HepG2 (cell line): ENCODE data around the gene THSD8. TPM values are rescaled to one million over a fixed set of nuclear protein-coding genes. Genes with fewer than 3 reads are reported as not detected.
A peak's percentile ranks its signal among the peaks of the same experiment; 100 is the strongest.

Experiments used
- CBFB ChIP-seq: sonication (generic); formaldehyde crosslinking; IDR thresholded peaks from 2 replicates; pipeline ENCODE4 v1.4.0; 2020; ENCODE audit warnings: missing genetic modification reagents
- ELF1 ChIP-seq: sonication (generic); formaldehyde crosslinking; IDR thresholded peaks from 2 replicates; pipeline ENCODE4 v1.4.0; 2020; ENCODE audit warnings: missing genetic modification reagents
- POGZ ChIP-seq: sonication (generic); formaldehyde crosslinking; IDR thresholded peaks from 2 replicates; pipeline ENCODE4 v1.4.0; 2020; ENCODE audit warnings: mild to moderate bottlenecking, missing genetic modification reagents
- SSRP1 ChIP-seq: IDR thresholded peaks from 2 replicates; pipeline ENCODE4 v1.6.1; 2016; ENCODE audit warnings: control low read depth
- TAF1 ChIP-seq: sonication (generic); formaldehyde crosslinking; IDR thresholded peaks from 2 replicates; pipeline ENCODE4 v1.4.0; 2020; ENCODE audit warnings: missing genetic modification reagents
- TCF12 ChIP-seq, 2 experiments: fragments of 450-650 bp in 1 of 2; sonication (generic) in 1 of 2; formaldehyde crosslinking in 1 of 2; IDR thresholded peaks; 2 replicates each; pipeline versions ENCODE4 v1.6.1 to v1.8.0; 2017 to 2022; ENCODE audit warnings: antibody characterized with exemption in 1 of 2, mild to moderate bottlenecking in 1 of 2, missing genetic modification reagents in 1 of 2, moderate library complexity in 1 of 2
- TGIF2 ChIP-seq: IDR thresholded peaks from 2 replicates; pipeline ENCODE4 v1.6.1; 2016; ENCODE audit warnings: control low read depth, missing compliant biosample characterization
- ZBTB38 ChIP-seq: sonication (generic); formaldehyde crosslinking; IDR thresholded peaks from 2 replicates; pipeline ENCODE4 v1.5.1; 2020; ENCODE audit warnings: mild to moderate bottlenecking, missing genetic modification reagents
- ZNF234 ChIP-seq: sonication (generic); formaldehyde crosslinking; conservative IDR thresholded peaks from 2 replicates; pipeline ENCODE4 v1.5.1; 2020; ENCODE audit warnings: mild to moderate bottlenecking, missing genetic modification reagents
- ZNF235 ChIP-seq: sonication (generic); formaldehyde crosslinking; IDR thresholded peaks from 2 replicates; pipeline ENCODE4 v1.8.1; 2023; ENCODE audit warnings: mild to moderate bottlenecking, missing genetic modification reagents, borderline replicate concordance
- ZNF24 ChIP-seq: fragments of 450-650 bp; IDR thresholded peaks from 2 replicates; pipeline ENCODE4 v1.6.1; 2017; ENCODE audit warnings: antibody characterized with exemption, mild to moderate bottlenecking
- ZNF274 ChIP-seq: sonication (generic); formaldehyde crosslinking; IDR thresholded peaks from 2 replicates; pipeline ENCODE4 v1.5.1; 2020; ENCODE audit warnings: mild to moderate bottlenecking, missing genetic modification reagents
- ZNF367 ChIP-seq: sonication (generic); formaldehyde crosslinking; IDR thresholded peaks from 2 replicates; pipeline ENCODE4 v1.4.0; 2020; ENCODE audit warnings: missing genetic modification reagents, borderline replicate concordance
- ZNF451 ChIP-seq: sonication (generic); formaldehyde crosslinking; IDR thresholded peaks from 2 replicates; pipeline ENCODE4 v1.5.0; 2020; ENCODE audit warnings: mild to moderate bottlenecking, missing genetic modification reagents
- ZNF501 ChIP-seq: sonication (generic); formaldehyde crosslinking; IDR thresholded peaks from 2 replicates; pipeline ENCODE4 v1.5.1; 2020; ENCODE audit warnings: mild to moderate bottlenecking, moderate library complexity, missing genetic modification reagents
- ZNF775 ChIP-seq: sonication (generic); formaldehyde crosslinking; IDR thresholded peaks from 2 replicates; pipeline ENCODE4 v1.4.0; 2020; ENCODE audit warnings: missing genetic modification reagents, mild to moderate bottlenecking, moderate library complexity, borderline replicate concordance
- ZNF839 ChIP-seq: sonication (generic); formaldehyde crosslinking; IDR thresholded peaks from 2 replicates; pipeline ENCODE4 v1.4.0; 2020; ENCODE audit warnings: missing genetic modification reagents, mild to moderate bottlenecking, borderline replicate concordance
- polyA plus RNA-seq, 8 experiments: library from polyadenylated mRNA; depleted of rRNA in 3 of 8; stranded (reverse) in 7 of 8; unstranded in 1 of 8; fragments of >200 nt; fragmentation: Illumina TruSeq in 4 of 8; extraction: Trizol in 4 of 8; gene quantifications; 2 replicates each; pipeline versions ENCODE4 v1.2.1 to v1.2.3, GENCODE V29; 2011 to 2016; ENCODE audit warnings: low read depth in 4 of 8, missing spikeins in 1 of 8, mixed read lengths in 1 of 8; ENCODE audit not compliant: insufficient read depth in 1 of 8
- total RNA-seq, 5 experiments: library from RNA; depleted of rRNA; stranded (reverse); fragments of >200 nt; fragmentation: Illumina TruSeq; extraction: Trizol; gene quantifications; 2 replicates each; pipeline ENCODE4 v1.2.3, GENCODE V29; 2016; ENCODE audit warnings: low read depth in 1 of 5
- TF ChIP-seq, protein P1 (sequence below): sonication (generic); formaldehyde crosslinking; IDR thresholded peaks from 2 replicates; pipeline ENCODE4 v1.4.0; 2020; ENCODE audit warnings: missing genetic modification reagents
- TF ChIP-seq, protein P2 (sequence below): sonication (generic); formaldehyde crosslinking; IDR thresholded peaks from 2 replicates; pipeline ENCODE4 v1.9.0; 2022; ENCODE audit warnings: missing genetic modification reagents, mild to moderate bottlenecking, borderline replicate concordance
- TF ChIP-seq, protein P3 (sequence below): IDR thresholded peaks from 2 replicates; pipeline ENCODE4 v1.6.1; 2016; ENCODE audit warnings: missing compliant biosample characterization, missing genetic modification reagents, borderline replicate concordance
- TF ChIP-seq, protein P4 (sequence below): sonication (generic); formaldehyde crosslinking; IDR thresholded peaks from 2 replicates; pipeline ENCODE4 v1.4.0; 2020; ENCODE audit warnings: missing genetic modification reagents
- TF ChIP-seq, protein P5 (sequence below): IDR thresholded peaks from 2 replicates; pipeline ENCODE4 v1.6.1; 2016; ENCODE audit warnings: low read depth, borderline replicate concordance

The THSD8 gene
- total and polyA plus RNA-seq, 2 of the 13 experiments (the other 11 are each of a cell fraction or from before 2014, with no cell fraction given), result 4.8 to 14.9 TPM

DNA sequence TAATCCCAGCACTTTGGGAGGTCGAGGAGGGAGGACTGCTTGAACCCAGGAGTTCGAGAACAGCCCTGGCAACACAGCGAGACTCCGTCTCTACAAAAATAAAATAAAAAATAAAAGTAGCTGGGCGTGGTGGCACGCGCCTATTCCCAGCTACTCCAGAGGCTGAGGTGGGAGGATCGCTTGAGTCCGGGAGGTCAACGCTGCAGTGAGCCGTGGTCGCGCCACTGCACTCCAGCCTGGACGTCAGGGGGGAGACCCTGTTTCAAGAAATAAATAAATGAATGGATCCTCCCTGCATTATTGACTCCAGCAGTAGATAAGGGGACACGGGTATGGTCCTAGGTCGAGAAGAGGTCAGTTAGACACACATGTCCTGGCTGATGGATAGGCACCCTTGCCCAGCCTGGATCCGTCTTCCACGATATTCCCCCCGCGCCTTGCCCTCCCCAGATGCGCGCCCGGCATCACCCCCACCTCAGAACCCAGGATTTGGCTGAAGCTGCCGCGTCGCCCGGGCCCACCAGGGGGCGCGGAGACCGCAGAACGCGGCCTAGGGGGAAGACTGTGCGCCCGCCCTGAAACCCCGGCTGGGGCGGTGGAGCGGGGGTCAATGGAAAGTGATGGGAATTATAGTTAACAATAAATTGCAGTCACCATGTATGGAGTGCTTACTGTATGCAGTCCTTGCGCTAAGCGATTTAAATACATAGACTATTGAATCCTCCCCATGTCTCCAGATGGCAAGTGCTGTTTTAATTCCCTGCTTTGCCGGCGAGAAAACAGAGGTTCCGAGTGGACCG is 24.5 kb upstream of the THSD8 start (continued):
- TF ChIP-seq, protein P1, sequence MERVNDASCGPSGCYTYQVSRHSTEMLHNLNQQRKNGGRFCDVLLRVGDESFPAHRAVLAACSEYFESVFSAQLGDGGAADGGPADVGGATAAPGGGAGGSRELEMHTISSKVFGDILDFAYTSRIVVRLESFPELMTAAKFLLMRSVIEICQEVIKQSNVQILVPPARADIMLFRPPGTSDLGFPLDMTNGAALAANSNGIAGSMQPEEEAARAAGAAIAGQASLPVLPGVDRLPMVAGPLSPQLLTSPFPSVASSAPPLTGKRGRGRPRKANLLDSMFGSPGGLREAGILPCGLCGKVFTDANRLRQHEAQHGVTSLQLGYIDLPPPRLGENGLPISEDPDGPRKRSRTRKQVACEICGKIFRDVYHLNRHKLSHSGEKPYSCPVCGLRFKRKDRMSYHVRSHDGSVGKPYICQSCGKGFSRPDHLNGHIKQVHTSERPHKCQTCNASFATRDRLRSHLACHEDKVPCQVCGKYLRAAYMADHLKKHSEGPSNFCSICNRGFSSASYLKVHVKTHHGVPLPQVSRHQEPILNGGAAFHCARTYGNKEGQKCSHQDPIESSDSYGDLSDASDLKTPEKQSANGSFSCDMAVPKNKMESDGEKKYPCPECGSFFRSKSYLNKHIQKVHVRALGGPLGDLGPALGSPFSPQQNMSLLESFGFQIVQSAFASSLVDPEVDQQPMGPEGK (CRISPR knock-in tag), result peak; percentile 91
- TF ChIP-seq TCF12 (IDR thresholded peaks at IDR 0.05), result no peak
- no peak for TF ChIP-seq TCF12 (CRISPR knock-in tag; IDR thresholded peaks at IDR 0.05)
- TF ChIP-seq, protein P2, sequence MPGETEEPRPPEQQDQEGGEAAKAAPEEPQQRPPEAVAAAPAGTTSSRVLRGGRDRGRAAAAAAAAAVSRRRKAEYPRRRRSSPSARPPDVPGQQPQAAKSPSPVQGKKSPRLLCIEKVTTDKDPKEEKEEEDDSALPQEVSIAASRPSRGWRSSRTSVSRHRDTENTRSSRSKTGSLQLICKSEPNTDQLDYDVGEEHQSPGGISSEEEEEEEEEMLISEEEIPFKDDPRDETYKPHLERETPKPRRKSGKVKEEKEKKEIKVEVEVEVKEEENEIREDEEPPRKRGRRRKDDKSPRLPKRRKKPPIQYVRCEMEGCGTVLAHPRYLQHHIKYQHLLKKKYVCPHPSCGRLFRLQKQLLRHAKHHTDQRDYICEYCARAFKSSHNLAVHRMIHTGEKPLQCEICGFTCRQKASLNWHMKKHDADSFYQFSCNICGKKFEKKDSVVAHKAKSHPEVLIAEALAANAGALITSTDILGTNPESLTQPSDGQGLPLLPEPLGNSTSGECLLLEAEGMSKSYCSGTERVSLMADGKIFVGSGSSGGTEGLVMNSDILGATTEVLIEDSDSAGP (CRISPR knock-in tag), result peak; percentile 52
- TF ChIP-seq ZNF775 (CRISPR knock-in tag), result no peak
- peak; percentile 43; the same call in 1 of the 2 replicates for TF ChIP-seq TGIF2 (CRISPR knock-in tag)
- TF ChIP-seq, protein P3, sequence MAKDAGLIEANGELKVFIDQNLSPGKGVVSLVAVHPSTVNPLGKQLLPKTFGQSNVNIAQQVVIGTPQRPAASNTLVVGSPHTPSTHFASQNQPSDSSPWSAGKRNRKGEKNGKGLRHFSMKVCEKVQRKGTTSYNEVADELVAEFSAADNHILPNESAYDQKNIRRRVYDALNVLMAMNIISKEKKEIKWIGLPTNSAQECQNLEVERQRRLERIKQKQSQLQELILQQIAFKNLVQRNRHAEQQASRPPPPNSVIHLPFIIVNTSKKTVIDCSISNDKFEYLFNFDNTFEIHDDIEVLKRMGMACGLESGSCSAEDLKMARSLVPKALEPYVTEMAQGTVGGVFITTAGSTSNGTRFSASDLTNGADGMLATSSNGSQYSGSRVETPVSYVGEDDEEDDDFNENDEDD (CRISPR knock-in tag), result no peak
- TF ChIP-seq ZNF839 (CRISPR knock-in tag), result no peak
- no peak for TF ChIP-seq TAF1 (CRISPR knock-in tag)
- TF ChIP-seq ZNF367 (CRISPR knock-in tag), result no peak
- TF ChIP-seq ZNF24, result no peak
- no peak for TF ChIP-seq ZNF274 (CRISPR knock-in tag)
- TF ChIP-seq ZNF451 (CRISPR knock-in tag), result no peak
- TF ChIP-seq, protein P4, sequence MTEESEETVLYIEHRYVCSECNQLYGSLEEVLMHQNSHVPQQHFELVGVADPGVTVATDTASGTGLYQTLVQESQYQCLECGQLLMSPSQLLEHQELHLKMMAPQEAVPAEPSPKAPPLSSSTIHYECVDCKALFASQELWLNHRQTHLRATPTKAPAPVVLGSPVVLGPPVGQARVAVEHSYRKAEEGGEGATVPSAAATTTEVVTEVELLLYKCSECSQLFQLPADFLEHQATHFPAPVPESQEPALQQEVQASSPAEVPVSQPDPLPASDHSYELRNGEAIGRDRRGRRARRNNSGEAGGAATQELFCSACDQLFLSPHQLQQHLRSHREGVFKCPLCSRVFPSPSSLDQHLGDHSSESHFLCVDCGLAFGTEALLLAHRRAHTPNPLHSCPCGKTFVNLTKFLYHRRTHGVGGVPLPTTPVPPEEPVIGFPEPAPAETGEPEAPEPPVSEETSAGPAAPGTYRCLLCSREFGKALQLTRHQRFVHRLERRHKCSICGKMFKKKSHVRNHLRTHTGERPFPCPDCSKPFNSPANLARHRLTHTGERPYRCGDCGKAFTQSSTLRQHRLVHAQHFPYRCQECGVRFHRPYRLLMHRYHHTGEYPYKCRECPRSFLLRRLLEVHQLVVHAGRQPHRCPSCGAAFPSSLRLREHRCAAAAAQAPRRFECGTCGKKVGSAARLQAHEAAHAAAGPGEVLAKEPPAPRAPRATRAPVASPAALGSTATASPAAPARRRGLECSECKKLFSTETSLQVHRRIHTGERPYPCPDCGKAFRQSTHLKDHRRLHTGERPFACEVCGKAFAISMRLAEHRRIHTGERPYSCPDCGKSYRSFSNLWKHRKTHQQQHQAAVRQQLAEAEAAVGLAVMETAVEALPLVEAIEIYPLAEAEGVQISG, result peak; percentile 58
- no peak for TF ChIP-seq POGZ (CRISPR knock-in tag)
- TF ChIP-seq ZNF234 (CRISPR knock-in tag), result no peak
- TF ChIP-seq, protein P5, sequence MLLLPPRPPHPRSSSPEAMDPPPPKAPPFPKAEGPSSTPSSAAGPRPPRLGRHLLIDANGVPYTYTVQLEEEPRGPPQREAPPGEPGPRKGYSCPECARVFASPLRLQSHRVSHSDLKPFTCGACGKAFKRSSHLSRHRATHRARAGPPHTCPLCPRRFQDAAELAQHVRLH (CRISPR knock-in tag), result no peak
- peak; percentile 90 for TF ChIP-seq CBFB (CRISPR knock-in tag)
- no peak for TF ChIP-seq ZNF235 (CRISPR knock-in tag)
- peak; percentile 50; the same call in 1 of the 2 replicates for TF ChIP-seq ZNF501 (CRISPR knock-in tag)
- no peak for TF ChIP-seq ELF1 (CRISPR knock-in tag)
- no peak for TF ChIP-seq ZBTB38
- TF ChIP-seq SSRP1, result 0 out of 2 replicates have a peak, but pooled peaks have one; percentile 24
